Endodermal cell (in vitro differentiated cells): ENCODE data around the gene CAMTA1. TPM values are rescaled to one million over a fixed set of nuclear protein-coding genes. Genes with fewer than 3 reads are reported as not detected.

Experiments
- DNase-seq: peaks from one replicate; pipeline ENCODE4 v3.0.0-alpha.2; 2017
- H3K27ac ChIP-seq: 2 replicates; pipeline ENCODE4 v1.5.1; 2013; ENCODE audit warnings: mild to moderate bottlenecking, low read depth, low read length, moderate library complexity
- H3K27me3 ChIP-seq: 2 replicates; pipeline ENCODE4 v1.6.1; 2013; ENCODE audit warnings: mild to moderate bottlenecking, low read length, moderate library complexity; ENCODE audit not compliant: insufficient read depth, control insufficient read depth, poor library complexity, severe bottlenecking
- H3K36me3 ChIP-seq: 2 replicates; pipeline ENCODE4 v1.7.0; 2013; ENCODE audit warnings: mild to moderate bottlenecking, low read length, moderate library complexity; ENCODE audit not compliant: control insufficient read depth, insufficient read depth
- H3K4me1 ChIP-seq: one replicate; pipeline ENCODE4 v1.7.0; 2013; ENCODE audit warnings: low read length; ENCODE audit not compliant: control insufficient read depth, insufficient read depth
- H3K4me3 ChIP-seq: 2 replicates; pipeline ENCODE4 v1.5.1; 2013; ENCODE audit warnings: mild to moderate bottlenecking, low read length, moderate library complexity
- H3K9ac ChIP-seq: 2 replicates; pipeline ENCODE4 v1.6.1; 2013; ENCODE audit warnings: mild to moderate bottlenecking, low read length, moderate library complexity; ENCODE audit not compliant: poor library complexity, severe bottlenecking; ENCODE audit errors: extremely low read depth
- H3K9me3 ChIP-seq: 2 replicates; pipeline ENCODE4 v1.6.1; 2013; ENCODE audit warnings: mild to moderate bottlenecking, low read length, moderate library complexity; ENCODE audit not compliant: control insufficient read depth
- H3K27ac Mint-ChIP-seq: 2 replicates; pipeline ENCODE4 v1.8.0; 2020; ENCODE audit warnings: mixed read lengths
- H3K27me3 Mint-ChIP-seq: 2 replicates; pipeline ENCODE4 v1.8.0; 2021; ENCODE audit warnings: mild to moderate bottlenecking, mixed read lengths; ENCODE audit not compliant: insufficient read depth
- H3K36me3 Mint-ChIP-seq: 2 replicates; pipeline ENCODE4 v1.8.0; 2020; ENCODE audit warnings: low read depth, mixed read lengths
- H3K4me1 Mint-ChIP-seq: 2 replicates; pipeline ENCODE4 v1.8.0; 2020; ENCODE audit warnings: mixed read lengths
- H3K4me3 Mint-ChIP-seq: 2 replicates; pipeline ENCODE4 v1.8.0; 2020; ENCODE audit warnings: mild to moderate bottlenecking, moderate library complexity, mixed read lengths
- H3K9me3 Mint-ChIP-seq: 2 replicates; pipeline ENCODE4 v1.8.0; 2020; ENCODE audit warnings: mild to moderate bottlenecking, mixed read lengths
- CTCF ChIP-seq: fragments of 200-600 bp; sonication (generic); conservative IDR thresholded peaks from 2 replicates; pipeline ENCODE4 v1.5.0; 2021; ENCODE audit warnings: antibody characterized with exemption, mild to moderate bottlenecking
- WGBS, 2 experiments: methylation state at CpG; one replicate each; pipeline versions ENCODE4 v1.1.5 to v1.1.7; 2013; ENCODE audit warnings: missing lambda C conversion rate in 2 of 2, mixed read lengths in 1 of 2; ENCODE audit not compliant: insufficient coverage in 1 of 2, insufficient read length in 1 of 2; 5-methylcytosine and 5-hydroxymethylcytosine counted together
- total RNA-seq, 2 donors: library from RNA; stranded (reverse); fragmentation: NEBNext Ultra II Directional in 1 of 2; extraction: Animal tissue kit (Norgen Biotek cat#: 25700) in 1 of 2; gene quantifications; 2 replicates in 1 of 2; 3 replicates in 1 of 2; pipeline ENCODE4 v1.2.1, GENCODE V29; 2021

The CAMTA1 gene
- total RNA-seq, 2 donors from 2014 or later: 123 to 137 TPM

- no peaks in the 10 kb centered on the region for H3K9me3 ChIP-seq
- H3K4me3 ChIP-seq: no peak overlapping the region
- TF ChIP-seq CTCF: no peak
- no peak overlapping the region for H3K27ac ChIP-seq
- DNase-seq: peak; percentile 36
- H3K36me3 ChIP-seq: no peaks in the 10 kb centered on the region
- H3K27me3 ChIP-seq: no peaks in the 10 kb centered on the region
- H3K9ac ChIP-seq: no peak overlapping the region
- WGBS, 2 experiments: 89 to 100% methylated on average over 8 to 11 of the region's 11 CpGs
- H3K36me3 Mint-ChIP-seq: no peaks in the 10 kb centered on the region
- peaks cover 1% of the 10 kb centered on the region for H3K27me3 Mint-ChIP-seq
- H3K27ac Mint-ChIP-seq: no peak overlapping the region
- no peaks in the 10 kb centered on the region for H3K9me3 Mint-ChIP-seq
- H3K4me1 Mint-ChIP-seq: peaks cover 7% of the 10 kb centered on the region
- H3K4me1 ChIP-seq: peaks cover 13% of the 10 kb centered on the region
- H3K4me3 Mint-ChIP-seq: no peak overlapping the region
These were observed 602.9 kb downstream of the CAMTA1 start for GRCh38 chr1:7388141-7388487.

- H3K4me1 Mint-ChIP-seq: peaks cover 7% of the 10 kb centered on the region
- no peaks in the 10 kb centered on the region for H3K9me3 Mint-ChIP-seq
- Histone ChIP-seq H3K9me3 (no peaks in the 10 kb centered on the region), H3K27ac (no peak overlapping the region), H3K4me1 (peaks cover 13% of the 10 kb centered on the region), H3K27me3 (no peaks in the 10 kb centered on the region), H3K36me3 (no peaks in the 10 kb centered on the region), H3K9ac (no peak overlapping the region), H3K4me3 (no peak overlapping the region)
- TF ChIP-seq CTCF: no peak
- peaks cover 1% of the 10 kb centered on the region for H3K27me3 Mint-ChIP-seq
- DNase-seq: peak; percentile 47
- H3K4me3 Mint-ChIP-seq: no peak overlapping the region
- no peaks in the 10 kb centered on the region for H3K36me3 Mint-ChIP-seq
- 90 to 92% methylated on average over 8 to 19 of the region's 19 CpGs for WGBS, 2 experiments
- H3K27ac Mint-ChIP-seq: no peak overlapping the region
These were observed 603.4 kb downstream of the CAMTA1 start for GRCh38 chr1:7388488-7389185.

GRCh38 chr1:7389201-7389905, 604.1 kb downstream of the CAMTA1 start:
- Mint-ChIP-seq H3K9me3 (no peaks in the 10 kb centered on the region), H3K4me1 (peaks cover 7% of the 10 kb centered on the region), H3K36me3 (no peaks in the 10 kb centered on the region), H3K27me3 (peaks cover 1% of the 10 kb centered on the region), H3K4me3 (no peak overlapping the region), H3K27ac (peak overlapping the region; percentile 30)
- TF ChIP-seq CTCF: no peak
- no peaks in the 10 kb centered on the region for H3K9me3 ChIP-seq
- WGBS, 2 experiments: 70 to 82% methylated on average over 12 to 13 of the region's 13 CpGs
- H3K4me1 ChIP-seq: peaks cover 13% of the 10 kb centered on the region
- no peaks in the 10 kb centered on the region for H3K27me3 ChIP-seq
- H3K36me3 ChIP-seq: no peaks in the 10 kb centered on the region
- no peak overlapping the region for H3K9ac ChIP-seq
- no peak overlapping the region for H3K27ac ChIP-seq
- DNase-seq: peak; percentile 51
- H3K4me3 ChIP-seq: no peak overlapping the region
